MCF 10A (cell line): ENCODE measurements around the gene SOWAHC. TPM values are rescaled to one million over a fixed set of nuclear protein-coding genes. Genes with fewer than 3 reads are reported as not detected.

Source experiments
- BruUV-seq: library from RNA; stranded (reverse); fragments of 400-500 nt; replicated peaks from 2 replicates; lab custom pipeline; 2021; lab: Mats Ljungman, UMichigan
- CTCF ChIA-PET: fragments of 300-600 bp; sonication (Branson Sonifier 250); formaldehyde crosslinking; extraction: SDS; loops from one replicate; lab custom pipeline; 2021; ENCODE audit warnings: antibody characterized with exemption, inconsistent platforms; lab: Yijun Ruan, JAX
- POLR2A ChIA-PET: fragments of 300-600, 350-650 bp; sonication (Branson Sonifier 250); formaldehyde crosslinking; extraction: SDS; loops from one replicate; lab custom pipeline; 2020; ENCODE audit warnings: antibody characterized with exemption, inconsistent platforms; lab: Yijun Ruan, JAX
- DNase-seq: peaks from one replicate; pipeline ENCODE4 v3.0.0-alpha.2; 2018; ENCODE audit not compliant: unreplicated experiment
- H3K27ac Mint-ChIP-seq: one replicate; pipeline ENCODE4 v1.8.0; 2022; ENCODE audit warnings: mild to moderate bottlenecking, low read depth, mixed read lengths; ENCODE audit not compliant: unreplicated experiment
- H3K27me3 Mint-ChIP-seq: one replicate; pipeline ENCODE4 v1.8.0; 2022; ENCODE audit warnings: mixed read lengths; ENCODE audit not compliant: insufficient read depth, unreplicated experiment
- H3K36me3 Mint-ChIP-seq: one replicate; pipeline ENCODE4 v1.8.0; 2022; ENCODE audit warnings: mild to moderate bottlenecking, moderate library complexity, mixed read lengths; ENCODE audit not compliant: insufficient read depth, unreplicated experiment
- H3K4me1 Mint-ChIP-seq: one replicate; pipeline ENCODE4 v1.8.0; 2022; ENCODE audit warnings: mixed read lengths; ENCODE audit not compliant: insufficient read depth, unreplicated experiment
- H3K4me3 Mint-ChIP-seq: one replicate; pipeline ENCODE4 v1.8.0; 2022; ENCODE audit warnings: mild to moderate bottlenecking, moderate library complexity, mixed read lengths; ENCODE audit not compliant: unreplicated experiment
- H3K9me3 Mint-ChIP-seq: one replicate; pipeline ENCODE4 v1.8.0; 2022; ENCODE audit warnings: mixed read lengths; ENCODE audit not compliant: unreplicated experiment
- intact Hi-C: fragments of 100-400 bp; cut with micrococcal nuclease; formaldehyde crosslinking; loops from 2 replicates; pipeline ENCODE4 v1.14.1; 2022
- total RNA-seq: library from RNA; stranded (reverse); gene quantifications from 2 replicates; pipeline ENCODE4 v1.2.3, GENCODE V29; 2022
- TF ChIP-seq, protein P1 (sequence below): fragments of 200-600 bp; IDR thresholded peaks from one replicate; pipeline ENCODE4 v1.8.0; 2022; ENCODE audit warnings: antibody characterized with exemption, mild to moderate bottlenecking; ENCODE audit not compliant: unreplicated experiment

Gene SOWAHC
- total RNA-seq, 1 experiment from 2014 or later: 35.3 TPM

DNA sequence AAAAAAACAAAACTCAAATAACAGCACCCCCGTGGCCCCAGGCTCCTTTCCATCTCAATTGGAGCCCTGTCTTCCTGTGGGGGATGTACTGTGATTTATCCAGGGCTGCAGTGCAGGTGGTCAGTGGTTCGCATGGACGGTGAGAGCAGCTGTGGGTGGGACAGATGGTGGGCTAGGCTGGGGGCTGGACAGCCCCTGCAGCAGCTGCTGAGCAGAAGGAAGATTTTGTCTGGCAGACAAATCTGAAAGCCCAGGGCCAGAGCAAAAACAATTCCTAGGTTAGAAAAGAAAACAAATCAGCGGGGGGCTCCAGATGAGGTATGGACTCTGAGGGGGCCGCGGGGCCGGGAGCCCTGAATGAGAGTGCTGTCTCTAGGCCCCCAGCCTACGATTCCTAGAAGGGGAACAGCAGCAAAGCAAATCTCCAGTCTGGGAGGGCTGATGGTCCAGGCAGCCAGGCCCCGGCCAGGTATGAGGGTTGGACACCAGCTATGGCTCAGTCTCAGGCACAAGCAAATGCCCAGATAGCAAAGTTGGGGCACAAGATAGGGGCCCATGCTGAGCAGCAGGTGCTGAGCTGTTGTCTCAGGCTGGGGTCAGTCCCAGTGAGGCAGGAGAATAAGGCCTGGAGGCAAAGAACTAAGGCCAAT lies 45.4 kb downstream of the SOWAHC start:
- BruUV-seq: no TSS peak
- H3K27ac Mint-ChIP-seq: no peak overlapping the region
- TF ChIP-seq, protein P1, sequence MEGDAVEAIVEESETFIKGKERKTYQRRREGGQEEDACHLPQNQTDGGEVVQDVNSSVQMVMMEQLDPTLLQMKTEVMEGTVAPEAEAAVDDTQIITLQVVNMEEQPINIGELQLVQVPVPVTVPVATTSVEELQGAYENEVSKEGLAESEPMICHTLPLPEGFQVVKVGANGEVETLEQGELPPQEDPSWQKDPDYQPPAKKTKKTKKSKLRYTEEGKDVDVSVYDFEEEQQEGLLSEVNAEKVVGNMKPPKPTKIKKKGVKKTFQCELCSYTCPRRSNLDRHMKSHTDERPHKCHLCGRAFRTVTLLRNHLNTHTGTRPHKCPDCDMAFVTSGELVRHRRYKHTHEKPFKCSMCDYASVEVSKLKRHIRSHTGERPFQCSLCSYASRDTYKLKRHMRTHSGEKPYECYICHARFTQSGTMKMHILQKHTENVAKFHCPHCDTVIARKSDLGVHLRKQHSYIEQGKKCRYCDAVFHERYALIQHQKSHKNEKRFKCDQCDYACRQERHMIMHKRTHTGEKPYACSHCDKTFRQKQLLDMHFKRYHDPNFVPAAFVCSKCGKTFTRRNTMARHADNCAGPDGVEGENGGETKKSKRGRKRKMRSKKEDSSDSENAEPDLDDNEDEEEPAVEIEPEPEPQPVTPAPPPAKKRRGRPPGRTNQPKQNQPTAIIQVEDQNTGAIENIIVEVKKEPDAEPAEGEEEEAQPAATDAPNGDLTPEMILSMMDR: no peak
- CTCF ChIA-PET: interaction anchor here (0.7 kb wide), 1 partner anchor 30 kb away, joined by 4 read pairs; no protein-coding TSS in a partner anchor
- H3K4me1 Mint-ChIP-seq: peaks cover 17% of the 10 kb centered on the region
- no peak overlapping the region for H3K4me3 Mint-ChIP-seq
- no peaks in the 10 kb centered on the region for H3K27me3 Mint-ChIP-seq
- intact Hi-C loops: loop anchor here (5.0 kb wide), 2 partner anchors 42 to 112 kb away; no protein-coding TSS in a partner anchor
- no peak for DNase-seq
- H3K36me3 Mint-ChIP-seq: no peaks in the 10 kb centered on the region
- POLR2A ChIA-PET: no interaction called here
- no peaks in the 10 kb centered on the region for H3K9me3 Mint-ChIP-seq

DNA sequence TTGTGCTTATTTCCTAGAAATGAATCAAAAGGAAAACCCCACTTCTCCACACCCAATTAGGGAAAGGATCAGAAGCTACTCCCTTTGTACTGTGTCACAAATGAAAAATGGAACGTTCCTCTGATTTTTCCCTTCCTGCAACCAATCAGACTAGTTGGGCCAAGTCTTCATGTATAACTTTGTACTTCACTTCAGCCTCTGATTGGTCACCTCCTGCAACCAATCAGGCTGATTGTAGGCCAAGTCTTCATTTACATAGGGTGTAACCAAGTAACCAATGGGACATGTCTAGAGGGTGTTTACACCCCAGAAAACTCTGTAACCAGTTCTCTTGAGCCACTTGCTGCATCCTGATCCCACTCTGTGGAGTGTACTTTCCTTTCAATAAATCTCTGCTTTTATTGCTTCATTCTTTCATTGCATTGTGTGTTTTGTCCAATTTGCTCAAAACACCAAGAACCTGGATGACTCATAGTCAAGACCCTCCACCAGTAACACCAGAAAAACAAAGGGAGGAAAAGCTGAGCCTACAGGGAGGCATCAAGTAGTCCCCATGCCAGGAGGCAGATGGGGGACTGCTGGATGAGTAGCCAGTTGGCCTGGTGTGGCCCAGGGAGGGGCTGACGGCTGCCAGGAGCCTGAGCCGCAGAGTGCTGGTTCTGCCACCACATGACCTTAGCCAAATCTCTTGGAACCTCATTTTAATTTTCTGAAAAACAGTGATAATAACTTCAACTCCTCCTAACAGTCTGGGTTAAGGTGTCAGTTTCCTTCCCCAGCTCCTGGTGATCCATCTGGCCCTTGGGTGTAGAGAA lies 46.1 kb downstream of the SOWAHC start:
- intact Hi-C loops: loop anchor here (5.0 kb wide), 2 partner anchors 43 to 113 kb away; no protein-coding TSS in a partner anchor
- no peak overlapping the region for H3K27ac Mint-ChIP-seq
- TF ChIP-seq, protein P1: no peak
- ChIA-PET POLR2A (interaction anchor here (0.5 kb wide), 1 partner anchor 57 kb away, joined by 3 read pairs; no protein-coding TSS in a partner anchor), CTCF (interaction anchor here (0.6 to 1.7 kb wide), 4 partner anchors 31 to 100 kb away, joined by 3 to 8 read pairs (median 4); no protein-coding TSS in a partner anchor)
- no peaks in the 10 kb centered on the region for H3K36me3 Mint-ChIP-seq
- peaks cover 17% of the 10 kb centered on the region for H3K4me1 Mint-ChIP-seq
- no peaks in the 10 kb centered on the region for H3K9me3 Mint-ChIP-seq
- no peaks in the 10 kb centered on the region for H3K27me3 Mint-ChIP-seq
- peak; percentile 23 for DNase-seq
- H3K4me3 Mint-ChIP-seq: no peak overlapping the region
- BruUV-seq: no TSS peak

DNA sequence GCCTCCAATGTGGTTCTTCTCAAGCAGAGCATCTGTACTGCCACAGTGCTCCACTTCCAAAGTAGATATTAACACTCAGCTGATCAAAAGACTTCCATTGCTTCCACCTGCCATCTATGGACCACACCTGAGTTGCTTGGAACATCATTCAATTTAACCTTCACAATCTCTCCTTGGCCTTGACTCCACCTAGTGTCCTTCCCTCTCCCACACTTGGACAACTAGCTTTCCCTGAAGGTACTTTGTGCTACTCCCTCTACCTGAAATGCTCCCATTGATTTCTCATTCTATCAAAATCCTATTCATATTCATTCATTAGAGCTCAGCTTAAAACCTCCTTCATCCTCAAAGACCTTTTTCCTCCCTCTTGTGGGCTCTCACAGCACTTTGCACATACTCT lies 48.7 kb downstream of the SOWAHC start:
- Mint-ChIP-seq H3K36me3 (no peaks in the 10 kb centered on the region), H3K4me1 (peaks cover 17% of the 10 kb centered on the region), H3K9me3 (no peaks in the 10 kb centered on the region), H3K4me3 (no peak overlapping the region), H3K27me3 (no peaks in the 10 kb centered on the region), H3K27ac (peak overlapping the region; percentile 24)
- POLR2A ChIA-PET: interaction anchor here (0.6 to 5.1 kb wide), 9 partner anchors 11 to 117 kb away, joined by 3 to 44 read pairs (median 7); partner anchors contain the start of genes SEPTIN10 and SOWAHC
- TF ChIP-seq, protein P1: no peak
- no TSS peak for BruUV-seq
- CTCF ChIA-PET: interaction anchor here (0.5 to 1.8 kb wide), 13 partner anchors 10 to 149 kb away, joined by 3 to 15 read pairs (median 3); no protein-coding TSS in a partner anchor
- intact Hi-C loops: loop anchor here (5.0 kb wide), 2 partner anchors 46 to 116 kb away; no protein-coding TSS in a partner anchor
- DNase-seq: peak; percentile 54
